AG10803 (cell line): ENCODE data around the gene SIPA1L2.

Source experiments
- DNase-seq: peaks from one replicate; pipeline ENCODE4 v3.0.0; 2010; ENCODE audit warnings: low read depth
- H3K4me3 ChIP-seq: 2 replicates; pipeline ENCODE4 v1.5.1; 2011; ENCODE audit warnings: mild to moderate bottlenecking, low read length, control low read depth
- TF ChIP-seq, protein P1 (sequence below): conservative IDR thresholded peaks from 2 replicates; pipeline ENCODE4 v1.5.1; 2011; ENCODE audit warnings: mild to moderate bottlenecking, low read length, control low read depth, inconsistent platforms

Gene SIPA1L2

DNA sequence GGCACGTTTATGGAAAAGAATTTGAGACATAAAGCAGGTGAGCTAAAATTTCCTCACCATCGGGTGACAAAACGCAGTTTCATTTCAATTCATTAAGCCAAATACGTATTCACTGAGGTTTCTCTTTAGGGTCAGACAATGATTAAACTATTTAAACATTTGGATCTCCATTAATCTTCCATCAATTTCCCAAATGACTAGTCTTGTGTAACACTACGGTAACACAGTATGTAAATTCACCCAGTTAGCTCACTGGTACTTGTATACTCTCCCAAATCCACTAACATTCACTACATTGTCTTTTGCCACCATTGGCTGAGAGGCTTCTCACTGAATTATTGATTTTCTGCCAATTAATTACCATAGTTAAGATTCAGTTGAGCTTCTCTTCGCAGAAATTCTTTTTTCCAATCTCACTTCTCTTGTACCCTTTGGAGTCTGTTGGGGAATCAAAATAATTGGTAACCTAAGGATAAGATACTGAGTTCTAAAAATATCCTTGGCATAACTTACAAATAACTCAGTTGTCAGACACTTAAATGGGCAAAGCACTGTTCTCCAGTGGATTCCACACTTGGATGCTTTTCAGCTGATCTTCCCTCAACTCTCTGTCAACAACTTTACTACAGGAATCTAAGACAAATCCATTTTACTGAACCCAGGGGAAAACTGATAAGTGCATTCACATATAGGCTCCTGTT lies 40.7 kb downstream of the SIPA1L2 start:
- TF ChIP-seq, protein P1, sequence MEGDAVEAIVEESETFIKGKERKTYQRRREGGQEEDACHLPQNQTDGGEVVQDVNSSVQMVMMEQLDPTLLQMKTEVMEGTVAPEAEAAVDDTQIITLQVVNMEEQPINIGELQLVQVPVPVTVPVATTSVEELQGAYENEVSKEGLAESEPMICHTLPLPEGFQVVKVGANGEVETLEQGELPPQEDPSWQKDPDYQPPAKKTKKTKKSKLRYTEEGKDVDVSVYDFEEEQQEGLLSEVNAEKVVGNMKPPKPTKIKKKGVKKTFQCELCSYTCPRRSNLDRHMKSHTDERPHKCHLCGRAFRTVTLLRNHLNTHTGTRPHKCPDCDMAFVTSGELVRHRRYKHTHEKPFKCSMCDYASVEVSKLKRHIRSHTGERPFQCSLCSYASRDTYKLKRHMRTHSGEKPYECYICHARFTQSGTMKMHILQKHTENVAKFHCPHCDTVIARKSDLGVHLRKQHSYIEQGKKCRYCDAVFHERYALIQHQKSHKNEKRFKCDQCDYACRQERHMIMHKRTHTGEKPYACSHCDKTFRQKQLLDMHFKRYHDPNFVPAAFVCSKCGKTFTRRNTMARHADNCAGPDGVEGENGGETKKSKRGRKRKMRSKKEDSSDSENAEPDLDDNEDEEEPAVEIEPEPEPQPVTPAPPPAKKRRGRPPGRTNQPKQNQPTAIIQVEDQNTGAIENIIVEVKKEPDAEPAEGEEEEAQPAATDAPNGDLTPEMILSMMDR, result no peak
- no peak overlapping the region for H3K4me3 ChIP-seq
- DNase-seq, result no peak

DNA sequence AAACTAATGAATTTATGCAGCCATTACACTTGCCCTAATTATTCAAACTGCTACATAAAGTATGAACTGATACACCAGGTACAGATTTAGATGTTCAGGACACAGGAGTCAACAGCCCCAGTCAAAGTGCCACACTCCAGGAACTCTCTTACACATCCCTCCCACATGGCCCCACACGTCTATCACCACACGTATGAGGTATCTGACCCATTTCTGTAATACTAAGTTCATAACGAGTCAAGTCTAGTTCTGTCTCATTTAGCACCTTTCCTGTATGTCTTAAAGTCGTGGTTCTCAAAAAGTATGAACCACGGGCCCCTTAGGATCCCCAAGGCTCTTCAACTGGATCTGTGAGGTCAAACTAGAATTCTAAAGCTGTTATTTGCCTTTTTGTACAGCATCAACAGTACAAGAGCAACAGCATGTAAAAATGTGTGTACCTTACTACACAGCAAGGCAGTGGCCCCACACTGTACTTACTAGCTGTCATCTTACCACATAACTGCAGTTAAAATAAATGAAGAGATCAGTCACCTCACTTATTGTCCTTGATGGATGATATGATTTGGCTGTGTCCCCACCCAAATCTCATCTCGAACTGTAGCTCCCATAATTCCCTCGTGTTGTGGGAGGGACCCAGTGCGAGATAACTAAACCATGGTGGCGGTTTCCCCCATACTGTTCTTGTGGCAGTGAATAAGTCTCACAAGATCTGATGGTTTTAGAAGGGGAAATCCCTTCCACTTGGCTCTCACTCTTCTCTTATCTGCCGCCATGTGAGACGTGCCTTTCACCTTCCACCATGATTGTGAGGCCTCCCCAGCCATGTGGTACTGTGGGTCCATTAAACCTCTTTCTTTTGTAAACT lies 42.6 kb downstream of the SIPA1L2 start:
- DNase-seq, result no peak
- TF ChIP-seq, protein P1, result no peak
- H3K4me3 ChIP-seq, result no peak overlapping the region

DNA sequence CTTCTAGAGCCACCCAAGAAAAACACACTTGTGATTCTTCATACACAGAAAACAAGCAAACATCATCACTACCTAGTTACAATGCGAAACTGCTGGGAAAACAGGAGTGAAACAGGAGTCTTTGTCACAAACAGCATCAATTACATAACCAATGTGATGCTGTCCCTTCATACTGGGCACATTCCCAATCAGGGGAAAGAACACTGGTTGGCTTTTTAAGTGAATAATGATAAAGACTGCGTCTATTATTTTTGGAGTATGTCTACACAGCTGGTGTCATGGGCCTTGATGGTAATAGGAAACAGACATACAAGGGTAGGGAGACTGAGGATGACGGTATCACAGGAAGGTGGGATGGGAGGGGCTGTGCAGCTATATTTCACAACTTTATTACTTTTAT lies 43.3 kb downstream of the SIPA1L2 start:
- no peak for DNase-seq
- TF ChIP-seq, protein P1, result no peak

DNA sequence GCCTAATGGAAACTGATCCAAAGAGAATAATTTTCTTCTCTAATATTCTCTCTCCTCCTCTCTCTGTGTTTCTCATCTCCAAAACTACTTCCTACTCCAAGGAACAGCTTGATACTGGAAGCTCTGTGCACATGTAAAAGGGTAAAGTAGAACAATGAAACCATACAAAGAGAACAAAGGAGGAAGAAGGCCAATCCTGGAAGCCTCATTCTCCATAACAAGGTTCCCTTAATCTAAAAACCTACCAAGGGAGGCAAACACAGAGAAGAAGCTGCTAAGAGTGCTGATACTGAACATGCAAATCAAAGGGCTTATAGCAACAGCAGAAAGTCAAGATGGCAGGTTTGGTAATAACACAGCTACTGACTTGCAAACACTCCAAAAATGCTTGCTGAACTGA lies 44.4 kb downstream of the SIPA1L2 start:
- TF ChIP-seq, protein P1, result no peak
- no peak overlapping the region for H3K4me3 ChIP-seq
- no peak for DNase-seq

More for the DNA sequence above, 43.3 kb downstream of the SIPA1L2 start:
- no peak overlapping the region for H3K4me3 ChIP-seq

DNA sequence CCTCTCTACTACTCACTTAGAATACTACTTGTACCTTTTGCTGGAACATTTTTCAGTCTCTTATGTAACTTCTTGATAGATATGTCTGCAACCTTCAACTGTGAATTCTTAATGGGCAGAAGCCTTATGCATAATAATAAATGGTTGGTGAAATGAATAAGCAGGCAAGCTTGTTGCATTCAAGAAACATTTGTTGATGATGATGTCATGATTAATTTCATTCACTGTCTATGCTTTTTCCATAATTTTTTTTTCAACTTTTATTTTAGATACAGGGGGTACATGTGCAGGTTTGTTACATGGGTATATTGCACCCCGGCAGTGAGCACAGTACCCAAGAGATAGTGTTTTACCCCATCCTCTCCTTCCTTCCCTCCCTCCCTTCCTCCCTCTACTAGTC lies 48.0 kb downstream of the SIPA1L2 start:
- no peak for DNase-seq
- H3K4me3 ChIP-seq, result no peak overlapping the region
- TF ChIP-seq, protein P1, result no peak
